CD14-positive monocyte (primary cell): ENCODE data around the gene BMAL2. TPM values are rescaled to one million over a fixed set of nuclear protein-coding genes. Genes with fewer than 3 reads are reported as not detected.

Experiments used
- DNase-seq, 3 donors: peaks; one replicate each; pipeline ENCODE4 v3.0.0-alpha.2; 2011 to 2022
- H2AFZ ChIP-seq: 2 replicates; pipeline ENCODE4 v1.6.0; 2012; ENCODE audit warnings: mild to moderate bottlenecking, low read depth, low read length, inconsistent platforms; ENCODE audit not compliant: insufficient read depth, poor library complexity, severe bottlenecking
- H3K27ac ChIP-seq, 2 donors: 1 replicate in 1 of 2; 2 replicates in 1 of 2; pipeline ENCODE4 v1.5.1; 2012 to 2013; ENCODE audit warnings: low read length in 2 of 2, control low read depth in 1 of 2, inconsistent platforms in 1 of 2, low read depth in 1 of 2, mild to moderate bottlenecking in 1 of 2
- H3K27me3 ChIP-seq, 2 donors: one replicate each; pipeline versions ENCODE4 v1.6.0 to v1.6.1; 2011 to 2013; ENCODE audit warnings: low read length in 2 of 2; ENCODE audit not compliant: control insufficient read depth in 2 of 2, insufficient read depth in 2 of 2
- H3K36me3 ChIP-seq, 2 donors: replicated peaks in 1 of 2; 1 replicate in 1 of 2; 2 replicates in 1 of 2; pipeline versions ENCODE4 v1.5.1 to v1.6.1; 2012 to 2013; ENCODE audit warnings: low read length in 2 of 2, control low read depth in 1 of 2, inconsistent platforms in 1 of 2, mild to moderate bottlenecking in 1 of 2; ENCODE audit not compliant: insufficient read depth in 2 of 2, control insufficient read depth in 1 of 2
- H3K4me1 ChIP-seq, 2 donors: 1 replicate in 1 of 2; 2 replicates in 1 of 2; pipeline versions ENCODE4 v1.5.1 to v1.6.1; 2012 to 2013; ENCODE audit warnings: low read length in 2 of 2, control low read depth in 1 of 2, inconsistent platforms in 1 of 2, mild to moderate bottlenecking in 1 of 2, moderate library complexity in 1 of 2; ENCODE audit not compliant: insufficient read depth in 2 of 2, control insufficient read depth in 1 of 2
- H3K4me2 ChIP-seq: replicated peaks from 2 replicates; pipeline ENCODE3; 2012; ENCODE audit warnings: low read length, moderate library complexity, mild to moderate bottlenecking; ENCODE audit not compliant: poor library complexity, severe bottlenecking; ENCODE audit errors: extremely low read depth
- H3K4me3 ChIP-seq, 3 experiments: fragments of 200-600 bp in 1 of 3; sonication (generic) in 1 of 3; replicated peaks in 1 of 3; 1 replicate in 2 of 3; 2 replicates in 1 of 3; pipeline ENCODE4 v1.5.1; 2011 to 2013; ENCODE audit warnings: low read length in 3 of 3, mild to moderate bottlenecking in 3 of 3, control low read depth in 2 of 3, low read depth in 2 of 3, inconsistent platforms in 1 of 3, moderate library complexity in 1 of 3
- H3K79me2 ChIP-seq: 2 replicates; pipeline ENCODE4 v1.6.0; 2012; ENCODE audit warnings: mild to moderate bottlenecking, control low read depth, inconsistent platforms, low read length, moderate library complexity; ENCODE audit not compliant: insufficient read depth
- H3K9ac ChIP-seq: 2 replicates; pipeline ENCODE4 v1.6.0; 2017; ENCODE audit warnings: low read length, mild to moderate bottlenecking; ENCODE audit not compliant: insufficient read depth, poor library complexity, severe bottlenecking
- H3K9me3 ChIP-seq, 2 donors: replicated peaks in 1 of 2; 1 replicate in 1 of 2; 2 replicates in 1 of 2; pipeline versions ENCODE4 v1.5.1 to v1.6.1; 2012 to 2013; ENCODE audit warnings: low read length in 2 of 2, control low read depth in 1 of 2; ENCODE audit not compliant: control insufficient read depth in 1 of 2, insufficient read depth in 1 of 2
- H4K20me1 ChIP-seq: 2 replicates; pipeline ENCODE4 v1.6.0; 2012; ENCODE audit warnings: mild to moderate bottlenecking, low read length, control low read depth, moderate library complexity; ENCODE audit not compliant: insufficient read depth
- H3K27ac Mint-ChIP-seq, 7 donors: one replicate each; pipeline ENCODE4 v1.8.0; 2020; ENCODE audit warnings: mild to moderate bottlenecking in 7 of 7, mixed read lengths in 7 of 7, moderate library complexity in 6 of 7, inconsistent platforms in 2 of 7
- H3K27me3 Mint-ChIP-seq, 3 donors: one replicate each; pipeline ENCODE4 v1.8.0; 2021 to 2022; ENCODE audit warnings: low read depth in 3 of 3, mild to moderate bottlenecking in 3 of 3, mixed read lengths in 3 of 3, moderate library complexity in 3 of 3, inconsistent platforms in 1 of 3
- H3K36me3 Mint-ChIP-seq, 2 donors: one replicate each; pipeline ENCODE4 v1.8.0; 2020; ENCODE audit warnings: mixed read lengths in 2 of 2, inconsistent platforms in 1 of 2, mild to moderate bottlenecking in 1 of 2
- H3K4me1 Mint-ChIP-seq: one replicate; pipeline ENCODE4 v1.8.0; 2020; ENCODE audit warnings: mild to moderate bottlenecking, mixed read lengths
- H3K4me3 Mint-ChIP-seq, 2 donors: one replicate each; pipeline ENCODE4 v1.8.0; 2020; ENCODE audit warnings: mild to moderate bottlenecking in 2 of 2, mixed read lengths in 2 of 2, moderate library complexity in 1 of 2
- H3K9me3 Mint-ChIP-seq, 7 donors: one replicate each; pipeline ENCODE4 v1.8.0; 2020 to 2022; ENCODE audit warnings: mixed read lengths in 7 of 7, mild to moderate bottlenecking in 6 of 7, moderate library complexity in 6 of 7, inconsistent platforms in 2 of 7
- WGBS: methylation state at CpG from one replicate; pipeline ENCODE4 v1.1.5; 2013; ENCODE audit warnings: missing lambda C conversion rate; ENCODE audit not compliant: insufficient coverage; 5-methylcytosine and 5-hydroxymethylcytosine counted together
- intact Hi-C, 2 donors: fragments of 100-400 bp; cut with micrococcal nuclease; formaldehyde crosslinking; loops; one replicate each; pipeline versions ENCODE4 v1.15.0 to v1.15.1; 2023
- polyA plus RNA-seq, 3 donors: library from polyadenylated mRNA; depleted of rRNA in 1 of 3; unstranded in 2 of 3; stranded (reverse) in 1 of 3; fragments of 300-500 nt in 2 of 3; fragments of >200 nt in 1 of 3; fragmentation: Illumina TruSeq in 2 of 3; gene quantifications; 1 replicate in 2 of 3; 2 replicates in 1 of 3; pipeline ENCODE4 v1.2.3, GENCODE V29; 2012 to 2021
- TF ChIP-seq, protein P1 (sequence below): fragments of 200-600 bp; IDR thresholded peaks from one replicate; pipeline ENCODE4 v1.8.0; 2022; ENCODE audit warnings: antibody characterized with exemption, mild to moderate bottlenecking

The BMAL2 gene
- polyA plus RNA-seq, 3 donors, result 0.55 to 2.1 (median 1.8) TPM

GRCh38 chr12:27300226-27300625 is 32.4 kb upstream of the BMAL2 start:
- peaks cover 0 to 3% (median 0%) of the 10 kb centered on the region in 3 donors for H3K27me3 Mint-ChIP-seq
- Histone ChIP-seq H4K20me1 (peaks cover 37% of the 10 kb centered on the region), H3K4me2 (no peak overlapping the region), H3K36me3 (peaks cover 54 to 87% of the 10 kb centered on the region in 2 donors), H3K27ac (no peak overlapping the region), H3K9me3 (no peaks in the 10 kb centered on the region), H2AFZ (no peak overlapping the region), H3K27me3 (no peaks in the 10 kb centered on the region), H3K79me2 (peaks cover 4% of the 10 kb centered on the region), H3K9ac (no peak overlapping the region), H3K4me1 (no peaks in the 10 kb centered on the region), H3K4me3 (no peak overlapping the region)
- intact Hi-C loops, result loop anchor here (10.0 kb wide), 1 partner anchor 285 kb away; the partner anchor contains the start of gene TM7SF3 (in 2 of the 2)
- H3K36me3 Mint-ChIP-seq, result peaks cover 58 to 69% of the 10 kb centered on the region in 2 donors
- peak overlapping the region in 1 of 7 donors; percentile 10 for H3K27ac Mint-ChIP-seq
- DNase-seq, result no peak
- no peak overlapping the region for H3K4me3 Mint-ChIP-seq
- H3K9me3 Mint-ChIP-seq, result no peaks in the 10 kb centered on the region
- TF ChIP-seq, protein P1, sequence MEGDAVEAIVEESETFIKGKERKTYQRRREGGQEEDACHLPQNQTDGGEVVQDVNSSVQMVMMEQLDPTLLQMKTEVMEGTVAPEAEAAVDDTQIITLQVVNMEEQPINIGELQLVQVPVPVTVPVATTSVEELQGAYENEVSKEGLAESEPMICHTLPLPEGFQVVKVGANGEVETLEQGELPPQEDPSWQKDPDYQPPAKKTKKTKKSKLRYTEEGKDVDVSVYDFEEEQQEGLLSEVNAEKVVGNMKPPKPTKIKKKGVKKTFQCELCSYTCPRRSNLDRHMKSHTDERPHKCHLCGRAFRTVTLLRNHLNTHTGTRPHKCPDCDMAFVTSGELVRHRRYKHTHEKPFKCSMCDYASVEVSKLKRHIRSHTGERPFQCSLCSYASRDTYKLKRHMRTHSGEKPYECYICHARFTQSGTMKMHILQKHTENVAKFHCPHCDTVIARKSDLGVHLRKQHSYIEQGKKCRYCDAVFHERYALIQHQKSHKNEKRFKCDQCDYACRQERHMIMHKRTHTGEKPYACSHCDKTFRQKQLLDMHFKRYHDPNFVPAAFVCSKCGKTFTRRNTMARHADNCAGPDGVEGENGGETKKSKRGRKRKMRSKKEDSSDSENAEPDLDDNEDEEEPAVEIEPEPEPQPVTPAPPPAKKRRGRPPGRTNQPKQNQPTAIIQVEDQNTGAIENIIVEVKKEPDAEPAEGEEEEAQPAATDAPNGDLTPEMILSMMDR, result no peak
- no peaks in the 10 kb centered on the region for H3K4me1 Mint-ChIP-seq

DNA sequence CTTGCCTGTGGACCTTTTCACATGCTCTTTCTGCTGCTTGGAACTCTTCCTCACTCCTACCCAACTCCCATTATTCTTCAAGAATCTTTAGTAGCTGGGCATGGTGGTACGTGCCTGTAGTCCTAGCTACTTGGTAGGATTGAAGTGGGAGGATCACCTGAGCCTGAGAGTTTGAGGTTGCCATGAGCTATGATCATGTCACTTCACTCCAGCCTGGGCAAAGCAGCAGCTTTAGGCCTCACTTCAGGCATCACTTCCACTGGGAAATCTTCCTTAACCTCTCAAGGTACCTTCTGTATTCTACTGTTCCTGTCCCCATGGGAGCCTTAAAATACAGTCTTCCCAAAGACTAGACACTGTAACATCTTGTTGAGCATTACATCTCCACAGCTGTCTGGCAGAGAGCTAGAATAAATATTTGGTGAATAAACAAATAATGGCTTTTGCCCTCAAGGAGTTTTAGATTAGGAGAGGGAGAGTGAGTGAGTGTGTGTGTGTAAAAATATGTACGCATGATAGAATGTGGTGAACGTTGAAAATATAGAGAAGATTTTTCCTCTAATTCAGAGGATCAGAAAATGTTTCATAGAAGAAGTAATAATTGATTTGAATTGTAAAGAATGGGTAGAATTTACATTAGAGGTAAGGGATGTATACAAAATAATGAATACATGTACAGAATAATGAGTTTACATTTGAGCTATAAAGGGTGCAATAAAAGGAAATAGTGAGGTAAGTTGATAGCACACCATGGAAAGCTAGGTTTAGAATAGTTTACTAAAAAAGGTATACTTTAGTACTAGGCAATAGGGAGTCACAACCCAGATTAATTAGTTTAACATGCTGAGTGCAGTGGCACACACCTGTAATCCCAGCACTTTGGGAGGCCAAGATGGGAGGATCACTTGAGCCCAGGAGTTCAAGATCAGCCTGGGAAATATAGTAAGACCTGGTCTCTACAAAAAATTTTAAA is 29.2 kb upstream of the BMAL2 start:
- Histone ChIP-seq H3K27ac (no peak overlapping the region), H3K79me2 (no peaks in the 10 kb centered on the region), H3K4me3 (no peak overlapping the region), H3K9ac (no peak overlapping the region), H3K27me3 (no peaks in the 10 kb centered on the region), H2AFZ (no peak overlapping the region), H3K36me3 (peaks cover 59 to 86% of the 10 kb centered on the region in 2 donors), H4K20me1 (peaks cover 12% of the 10 kb centered on the region), H3K9me3 (no peaks in the 10 kb centered on the region), H3K4me2 (no peak overlapping the region), H3K4me1 (no peaks in the 10 kb centered on the region)
- no peak for DNase-seq
- intact Hi-C loops, result loop anchor here (10.0 kb wide), 1 partner anchor 289 kb away; the partner anchor contains the start of gene TM7SF3 (in 2 of the 2)
- Mint-ChIP-seq H3K27ac (peak overlapping the region in 2 of 7 donors; percentile 19 to 20), H3K9me3 (no peaks in the 10 kb centered on the region), H3K27me3 (peaks cover 0 to 1% (median 0%) of the 10 kb centered on the region in 3 donors), H3K36me3 (peaks cover 50 to 70% of the 10 kb centered on the region in 2 donors), H3K4me1 (no peaks in the 10 kb centered on the region), H3K4me3 (no peak overlapping the region)
- TF ChIP-seq, protein P1, result no peak
- WGBS, result 80% methylated on average over 1 of the region's 3 CpGs
